Aorta (tissue), 5 donors: ENCODE results near the gene KIF23. TPM values are rescaled to one million over a fixed set of nuclear protein-coding genes. Genes with fewer than 3 reads are reported as not detected.

Experiments
- ATAC-seq: fragments of 200-7000 bp; cut with Tn5 transposase; one replicate; pipeline ENCODE4 v1.9.1; 2022; ENCODE audit warnings: moderate library complexity; ENCODE audit not compliant: low FRiP score
- DNase-seq, 2 donors: peaks; one replicate each; pipeline ENCODE4 v3.0.0-alpha.2; 2020
- H3K27ac ChIP-seq, 2 donors: one replicate each; pipeline ENCODE4 v1.5.1; 2013; ENCODE audit warnings: low read length in 2 of 2, mild to moderate bottlenecking in 2 of 2, moderate library complexity in 2 of 2, control low read depth in 1 of 2, inconsistent platforms in 1 of 2, low read depth in 1 of 2
- H3K27me3 ChIP-seq, 2 donors: one replicate each; pipeline ENCODE4 v1.6.1; 2013; ENCODE audit warnings: control low read depth in 1 of 2, low read length in 1 of 2, mild to moderate bottlenecking in 1 of 2, moderate library complexity in 1 of 2; ENCODE audit not compliant: insufficient read depth in 2 of 2, control insufficient read depth in 1 of 2
- H3K36me3 ChIP-seq, 2 donors: one replicate each; pipeline ENCODE4 v1.6.1; 2013; ENCODE audit warnings: control low read depth in 1 of 2, low read length in 1 of 2, mild to moderate bottlenecking in 1 of 2; ENCODE audit not compliant: insufficient read depth in 2 of 2, control insufficient read depth in 1 of 2
- H3K4me1 ChIP-seq, 2 donors: one replicate each; pipeline ENCODE4 v1.6.1; 2013; ENCODE audit warnings: low read length in 2 of 2, control low read depth in 1 of 2, mild to moderate bottlenecking in 1 of 2, moderate library complexity in 1 of 2; ENCODE audit not compliant: insufficient read depth in 2 of 2, control insufficient read depth in 1 of 2
- H3K4me3 ChIP-seq, 2 donors: one replicate each; pipeline ENCODE4 v1.5.1; 2013; ENCODE audit warnings: low read length in 2 of 2, control low read depth in 1 of 2, mild to moderate bottlenecking in 1 of 2
- H3K9me3 ChIP-seq: one replicate; pipeline ENCODE4 v1.6.1; 2013; ENCODE audit warnings: mild to moderate bottlenecking, low read length; ENCODE audit not compliant: control insufficient read depth
- WGBS, 2 donors: extraction: QIAGEN DNeasy Blood & Tissue Kit; methylation state at CpG; one replicate each; pipeline ENCODE4 v1.1.7; 2013; 5-methylcytosine and 5-hydroxymethylcytosine counted together
- intact Hi-C, 2 donors: fragments of 100-400 bp; cut with DNase I; formaldehyde crosslinking; loops; one replicate each; pipeline versions ENCODE4 v1.14.2 to v1.15.0; 2022
- polyA plus RNA-seq, 2 donors: library from polyadenylated mRNA; stranded (reverse); fragments of 200-250 nt; gene quantifications; one replicate each; pipeline ENCODE4 v1.2.3, GENCODE V29; 2013
- total RNA-seq, 2 donors: library from RNA; stranded (reverse); fragmentation: NEBNext Ultra II Directional; extraction: Animal tissue kit (Norgen Biotek cat#: 25700); gene quantifications; one replicate each; pipeline ENCODE4 v1.2.1, GENCODE V29; 2021
- donor health status: healthy with polysubstance abuse.
- donor health status: Bipolar disorder and iron deficiency.
- donor health status: DM: no; HTN: no; CAD: no.
- donor health status: DM: no; HTN: no; CAD: no.
- donor health status: DM: yes; HTN: yes; CAD: no.

KIF23 gene
- total and polyA plus RNA-seq, 4 donors = 2.8 to 5.8 (median 4.1) TPM

DNA sequence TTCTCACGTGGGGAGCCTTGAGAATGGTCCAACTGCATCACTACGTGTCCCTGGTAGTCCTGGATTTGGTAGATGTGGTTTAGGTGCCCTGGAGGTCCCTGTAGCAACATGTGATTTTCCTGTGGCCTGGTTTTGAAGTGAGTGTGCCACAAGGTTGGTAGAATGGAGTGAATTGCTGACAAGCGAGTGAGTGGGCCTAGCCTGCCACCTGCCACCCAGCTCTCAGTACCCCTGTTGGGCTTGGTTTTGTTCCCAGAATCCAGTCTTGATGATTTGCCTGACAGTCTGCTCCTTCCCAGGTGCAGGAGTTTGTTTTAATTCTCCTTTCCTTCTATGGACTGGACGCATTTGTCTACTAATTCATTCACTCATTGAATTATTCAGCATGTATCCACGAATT lies 57.9 kb downstream of the KIF23 start:
- Histone ChIP-seq H3K4me1 (no peaks in the 10 kb centered on the region), H3K27me3 (no peaks in the 10 kb centered on the region), H3K4me3 (no peak overlapping the region), H3K27ac (no peak overlapping the region), H3K9me3 (no peaks in the 10 kb centered on the region), H3K36me3 (no peaks in the 10 kb centered on the region)
- ATAC-seq (no peak), DNase-seq (no peak)
- intact Hi-C loops = loop anchor here in 1 of 2 donors (10.0 kb wide), 1 partner anchor 1013 kb away; no protein-coding TSS in a partner anchor
- WGBS, 2 donors = 88 to 92% methylated on average over 5 of the region's 5 CpGs

DNA sequence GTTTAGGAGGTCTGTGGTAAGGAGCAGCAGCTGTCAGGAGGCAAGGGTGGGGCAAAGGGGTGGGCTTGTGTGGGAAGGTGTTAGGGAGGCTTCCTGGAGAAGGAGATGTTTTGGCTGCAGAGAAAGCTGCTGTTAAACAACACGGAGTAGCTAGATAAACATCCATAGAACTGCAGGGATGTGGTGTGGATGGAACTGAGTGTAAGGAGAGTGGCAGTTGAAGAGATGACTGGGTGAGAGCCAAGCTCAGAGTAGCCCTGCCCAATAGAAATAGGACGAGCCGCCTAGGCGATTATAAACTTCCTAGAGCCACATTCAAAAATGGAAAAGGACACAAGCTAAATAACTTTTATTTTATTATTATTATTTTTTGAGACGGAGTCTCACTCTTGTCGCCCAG lies 58.4 kb downstream of the KIF23 start:
- no peaks in the 10 kb centered on the region for H3K36me3 ChIP-seq
- no peaks in the 10 kb centered on the region for H3K9me3 ChIP-seq
- no peaks in the 10 kb centered on the region for H3K27me3 ChIP-seq
- WGBS, 2 donors = 74% methylated on average over 6 of the region's 6 CpGs
- ATAC-seq (no peak), DNase-seq (no peak)
- no peaks in the 10 kb centered on the region for H3K4me1 ChIP-seq
- no peak overlapping the region for H3K4me3 ChIP-seq
- intact Hi-C loops = loop anchor here in 1 of 2 donors (10.0 kb wide), 1 partner anchor 1012 kb away; no protein-coding TSS in a partner anchor
- H3K27ac ChIP-seq = no peak overlapping the region

DNA sequence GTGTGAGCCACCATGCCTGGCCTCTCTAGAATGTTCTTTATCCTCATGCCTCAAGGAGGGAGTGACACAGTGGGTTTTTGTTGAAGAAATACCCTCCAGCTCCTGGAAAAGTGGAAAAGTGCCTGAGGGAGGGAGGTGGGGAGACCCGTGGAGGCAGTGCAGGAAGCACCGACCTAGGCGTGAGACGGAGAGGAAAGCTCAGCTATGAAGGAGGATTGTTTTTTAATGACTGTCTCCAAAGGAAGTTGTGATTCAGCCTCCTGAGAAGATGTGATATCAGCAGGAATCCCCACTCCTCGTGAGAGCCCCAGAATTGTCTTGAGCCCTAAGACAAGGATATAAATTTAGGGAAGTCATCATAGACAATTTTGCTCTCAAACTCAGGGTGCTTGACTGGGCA lies 60.1 kb downstream of the KIF23 start:
- DNase-seq (no peak), ATAC-seq (no peak)
- Histone ChIP-seq H3K36me3 (no peaks in the 10 kb centered on the region), H3K4me3 (no peak overlapping the region), H3K27me3 (no peaks in the 10 kb centered on the region), H3K27ac (no peak overlapping the region), H3K9me3 (no peaks in the 10 kb centered on the region), H3K4me1 (no peaks in the 10 kb centered on the region)
- intact Hi-C loops = loop anchor here in 1 of 2 donors (10.0 kb wide), 1 partner anchor 1011 kb away; no protein-coding TSS in a partner anchor
- 77 to 79% methylated on average over 5 of the region's 5 CpGs for WGBS, 2 donors

DNA sequence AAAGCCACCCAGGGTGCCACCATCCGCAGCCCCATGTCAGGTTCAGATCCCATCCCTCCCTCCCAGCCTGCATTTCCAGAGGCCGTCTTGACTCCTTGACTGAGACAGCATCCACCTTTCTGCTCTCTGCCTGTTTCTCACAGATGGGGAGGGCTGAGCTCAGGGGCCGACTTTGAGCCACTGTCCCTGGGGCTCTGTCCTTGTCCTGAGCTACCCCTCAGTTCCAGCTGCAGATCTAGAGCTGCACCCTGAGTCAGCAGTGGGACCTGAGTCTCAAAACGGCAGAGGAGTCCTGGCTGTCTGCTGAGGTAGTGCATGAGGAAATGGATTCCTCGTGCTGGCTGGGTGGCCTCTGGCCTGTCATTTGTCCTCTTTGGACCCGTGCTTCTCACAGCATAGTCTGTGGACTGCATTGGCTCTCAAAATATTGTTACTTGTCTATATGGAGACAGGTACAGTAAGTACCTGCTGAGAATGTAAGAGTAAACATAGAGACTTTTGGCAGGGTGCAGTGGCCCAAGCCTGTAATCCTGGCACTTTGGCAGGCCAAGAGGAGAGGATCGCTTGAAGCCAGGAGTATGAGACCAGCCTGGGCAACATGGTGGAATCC lies 60.8 kb downstream of the KIF23 start:
- DNase-seq (no peak), ATAC-seq (no peak)
- 80% methylated on average over 7 of the region's 7 CpGs for WGBS, 2 donors

DNA sequence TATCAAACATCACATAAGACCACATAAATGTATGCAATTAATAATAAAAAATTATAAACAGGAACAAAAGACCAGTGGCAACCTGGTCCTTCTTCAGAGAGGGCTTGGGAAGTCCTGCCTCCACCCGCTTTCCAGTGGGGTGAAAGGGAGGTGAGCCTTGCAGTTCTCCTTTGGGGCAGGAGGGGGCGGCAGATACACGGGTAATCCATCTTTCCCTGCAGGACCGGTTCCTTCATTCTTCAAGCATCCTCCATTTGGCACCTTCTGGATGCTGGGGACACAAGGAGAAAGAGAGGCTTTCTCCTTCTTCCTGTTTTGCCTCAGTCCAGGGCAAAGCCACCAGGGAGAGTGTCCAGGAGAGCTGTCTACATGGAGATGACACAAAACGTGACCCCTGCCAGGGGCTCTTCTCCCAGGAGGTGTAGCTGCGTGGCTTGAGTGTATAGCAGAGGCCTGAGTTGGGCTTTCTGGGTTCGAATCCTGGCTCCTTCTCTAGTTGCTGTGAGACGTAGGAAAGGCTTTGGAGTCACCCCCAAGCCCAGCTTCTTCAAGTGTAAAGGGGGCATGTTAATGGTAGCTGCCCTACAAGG lies 61.7 kb downstream of the KIF23 start:
- DNase-seq (peak; percentile 83 to 92), ATAC-seq (peak; percentile 91)
- Histone ChIP-seq H3K4me1 (no peaks in the 10 kb centered on the region), H3K4me3 (no peak overlapping the region), H3K36me3 (no peaks in the 10 kb centered on the region), H3K27me3 (no peaks in the 10 kb centered on the region), H3K9me3 (no peaks in the 10 kb centered on the region), H3K27ac (no peak overlapping the region)
- intact Hi-C loops = loop anchor here (5.0 to 10.0 kb wide), 3 partner anchors 176 to 1011 kb away; no protein-coding TSS in a partner anchor
- 41 to 51% methylated on average over 8 of the region's 8 CpGs for WGBS, 2 donors

More for the DNA sequence above, 60.8 kb downstream of the KIF23 start:
- no peaks in the 10 kb centered on the region for H3K9me3 ChIP-seq
- H3K4me3 ChIP-seq = no peak overlapping the region
- H3K27ac ChIP-seq = no peak overlapping the region
- no peaks in the 10 kb centered on the region for H3K4me1 ChIP-seq
- intact Hi-C loops = loop anchor here (5.0 to 10.0 kb wide), 3 partner anchors 177 to 1012 kb away; no protein-coding TSS in a partner anchor
- H3K36me3 ChIP-seq = no peaks in the 10 kb centered on the region
- H3K27me3 ChIP-seq = no peaks in the 10 kb centered on the region

DNA sequence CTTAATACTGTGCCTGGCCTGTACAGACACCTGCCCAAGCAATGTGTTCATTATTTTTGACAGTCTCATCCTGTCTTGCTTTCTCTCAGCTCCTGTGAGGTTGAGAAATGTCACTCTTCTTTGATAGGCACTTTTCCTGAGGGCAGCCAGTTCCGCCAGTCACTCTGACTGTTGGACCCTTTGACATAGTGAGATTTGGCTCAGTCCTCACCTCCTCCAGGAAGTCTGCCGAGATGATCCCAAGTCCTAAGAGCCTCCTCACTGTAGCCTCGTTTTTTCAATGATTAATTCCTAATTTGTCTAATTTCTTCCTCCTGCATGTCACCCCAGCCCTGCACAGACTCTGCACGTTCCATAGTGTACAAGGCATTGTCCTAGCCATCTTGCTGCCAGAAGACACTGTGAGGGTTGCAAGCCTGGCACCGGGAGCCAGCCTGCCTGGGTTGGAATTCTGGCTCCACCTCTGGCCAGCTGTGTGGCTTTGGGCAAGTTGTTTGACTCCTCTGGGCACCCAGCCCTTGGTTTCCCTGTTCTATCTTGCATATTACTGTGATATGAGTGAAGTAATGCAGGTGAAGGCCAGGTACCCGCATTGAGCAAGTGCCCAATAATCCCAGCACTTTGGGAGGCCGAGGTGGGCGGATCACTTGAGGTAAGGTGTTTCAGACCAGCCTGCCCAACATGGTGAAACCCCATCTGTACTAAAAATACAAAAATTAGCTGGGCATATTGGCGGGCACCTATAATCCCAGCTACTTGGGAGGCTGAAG lies 62.7 kb downstream of the KIF23 start:
- Histone ChIP-seq H3K36me3 (no peaks in the 10 kb centered on the region), H3K4me1 (no peaks in the 10 kb centered on the region), H3K27me3 (no peaks in the 10 kb centered on the region), H3K9me3 (no peaks in the 10 kb centered on the region), H3K27ac (no peak overlapping the region), H3K4me3 (no peak overlapping the region)
- ATAC-seq (no peak), DNase-seq (no peak)
- intact Hi-C loops = loop anchor here (5.0 to 10.0 kb wide), 3 partner anchors 175 to 1010 kb away; no protein-coding TSS in a partner anchor
- 84 to 85% methylated on average over 9 of the region's 9 CpGs for WGBS, 2 donors

DNA sequence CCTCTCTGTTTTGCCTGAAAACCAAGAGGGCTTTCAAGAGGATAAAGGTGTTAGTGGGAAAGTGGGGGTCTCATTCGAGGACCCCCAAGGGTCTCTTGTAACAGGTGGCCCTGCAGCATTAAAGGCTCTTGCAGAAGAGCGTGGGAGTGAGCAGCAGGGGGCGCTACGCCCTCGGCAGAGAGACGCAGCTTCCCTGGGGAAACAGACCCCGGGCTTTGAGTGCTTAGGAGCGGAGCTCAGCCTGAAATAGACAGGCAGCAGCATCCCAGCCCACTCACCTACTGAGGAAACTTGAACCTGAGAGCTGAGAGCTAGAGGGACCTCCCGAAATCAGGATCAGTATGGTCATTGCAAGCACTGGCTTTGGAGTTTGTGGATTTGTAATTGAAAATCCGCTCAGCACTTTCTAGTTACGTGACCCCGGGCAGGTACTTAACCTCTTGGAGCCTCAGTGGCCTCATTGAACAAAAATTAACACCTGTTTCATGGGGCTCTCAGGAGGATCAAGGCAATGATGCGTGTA lies 64.2 kb downstream of the KIF23 start:
- no peaks in the 10 kb centered on the region for H3K27me3 ChIP-seq
- intact Hi-C loops = loop anchor here (2.0 to 10.0 kb wide), 4 partner anchors 174 to 1009 kb away; no protein-coding TSS in a partner anchor
- ATAC-seq (peak; percentile 39), DNase-seq (peak in 1 of 2 donors; percentile 84)
- no peaks in the 10 kb centered on the region for H3K36me3 ChIP-seq
- no peaks in the 10 kb centered on the region for H3K9me3 ChIP-seq
- H3K27ac ChIP-seq = no peak overlapping the region
- WGBS, 2 donors = 34 to 36% methylated on average over 13 of the region's 13 CpGs
- no peak overlapping the region for H3K4me3 ChIP-seq
- H3K4me1 ChIP-seq = no peaks in the 10 kb centered on the region

DNA sequence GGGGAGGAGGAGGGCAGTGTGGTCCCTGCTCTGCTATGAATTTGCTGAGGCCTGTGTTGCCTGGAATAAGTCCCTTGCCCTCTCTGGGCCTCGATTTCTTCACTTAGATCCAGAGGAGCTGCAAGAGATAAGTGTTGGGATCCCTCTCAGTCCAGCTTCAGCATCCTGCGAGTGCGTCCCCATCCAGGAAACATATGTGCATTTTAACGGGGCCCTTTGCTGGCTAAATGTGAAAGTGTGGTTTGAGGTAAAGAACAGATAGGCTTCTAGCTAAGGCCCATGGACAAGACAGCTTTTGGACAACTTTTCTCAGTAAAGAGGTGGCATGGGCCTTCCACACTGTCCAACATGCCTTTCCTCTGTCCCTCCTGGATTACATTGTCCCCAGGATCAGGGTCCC lies 64.9 kb downstream of the KIF23 start:
- H3K4me3 ChIP-seq = no peak overlapping the region
- WGBS, 2 donors = 91 to 94% methylated on average over 4 of the region's 4 CpGs
- H3K36me3 ChIP-seq = no peaks in the 10 kb centered on the region
- intact Hi-C loops = loop anchor here (2.0 to 10.0 kb wide), 4 partner anchors 173 to 1008 kb away; no protein-coding TSS in a partner anchor
- H3K9me3 ChIP-seq = no peaks in the 10 kb centered on the region
- ATAC-seq (no peak), DNase-seq (no peak)
- H3K4me1 ChIP-seq = no peaks in the 10 kb centered on the region
- H3K27ac ChIP-seq = no peak overlapping the region
- H3K27me3 ChIP-seq = no peaks in the 10 kb centered on the region
